Central memory CD8-positive, alpha-beta T cell (primary cell): ENCODE measurements around the gene DYRK2.

Source experiments
- ATAC-seq: fragments of 150-1000 bp; cut with Tn5 transposase; replicated peaks from 2 replicates; pipeline ENCODE4 v1.10.0; 2022; ENCODE audit warnings: mild to moderate bottlenecking, moderate FRiP score, moderate number of reproducible peaks; ENCODE audit not compliant: poor library complexity, severe bottlenecking; ENCODE audit errors: extremely low read depth
- DNase-seq, 2 donors: peaks; one replicate each; pipeline ENCODE4 v3.0.0; 2021; ENCODE audit warnings: low spot score in 2 of 2
- H3K27ac Mint-ChIP-seq: one replicate; pipeline ENCODE4 v1.8.0; 2022; ENCODE audit warnings: low read depth, mild to moderate bottlenecking, moderate library complexity, mixed read lengths
- H3K27me3 Mint-ChIP-seq: one replicate; pipeline ENCODE4 v1.8.0; 2022; ENCODE audit warnings: mixed read lengths
- H3K36me3 Mint-ChIP-seq: one replicate; pipeline ENCODE4 v1.8.0; 2022; ENCODE audit warnings: mild to moderate bottlenecking, moderate library complexity, mixed read lengths; ENCODE audit not compliant: insufficient read depth
- H3K4me1 Mint-ChIP-seq: one replicate; pipeline ENCODE4 v1.8.0; 2022; ENCODE audit warnings: mixed read lengths
- H3K4me3 Mint-ChIP-seq: one replicate; pipeline ENCODE4 v1.8.0; 2022; ENCODE audit warnings: mild to moderate bottlenecking, moderate library complexity, mixed read lengths
- H3K9me3 Mint-ChIP-seq: one replicate; pipeline ENCODE4 v1.8.0; 2022; ENCODE audit warnings: mixed read lengths

The DYRK2 gene

DNA sequence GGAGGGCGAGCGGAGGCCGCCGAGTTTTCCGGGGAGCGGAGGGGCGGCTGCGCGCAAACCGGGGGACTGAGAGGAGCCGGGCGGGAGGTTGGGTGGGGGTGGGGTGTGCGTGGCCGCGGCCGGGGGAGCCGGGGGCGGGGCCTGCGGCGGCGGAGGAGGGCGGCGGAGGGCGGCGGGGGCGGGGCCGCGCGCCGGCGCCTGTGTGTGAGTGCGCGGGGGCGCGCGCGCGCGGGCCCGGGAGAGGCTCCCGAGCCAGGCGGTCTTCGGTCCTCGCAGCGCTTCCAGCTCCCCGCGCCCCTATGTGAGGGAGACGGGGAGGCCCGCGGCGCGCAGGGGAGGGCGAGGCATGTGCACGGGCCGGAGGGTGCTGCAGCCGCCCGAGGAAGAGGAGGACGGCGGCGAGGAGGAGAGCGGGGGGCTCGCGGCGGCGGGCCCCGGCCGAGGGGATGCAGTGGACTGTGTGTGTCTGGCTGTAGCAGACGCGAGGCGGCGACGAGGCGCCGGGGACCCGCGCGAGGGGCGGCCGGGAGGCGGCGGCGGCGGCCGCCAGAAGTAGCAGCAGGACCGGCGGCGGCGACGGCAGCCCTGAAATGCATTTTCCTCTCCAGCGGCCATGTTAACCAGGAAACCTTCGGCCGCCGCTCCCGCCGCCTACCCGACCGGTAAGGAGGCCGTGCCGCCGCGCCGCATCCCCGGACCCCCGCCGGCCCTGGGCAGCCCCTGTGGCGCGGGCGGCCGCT lies at the start of gene DYRK2:
Gene DYRK2 (plus strand): TSS at position 225 of the 740 bp plus-strand sequence. CDS start 389 bp downstream, at position 614.
- Mint-ChIP-seq H3K27me3 (no peaks in the 10 kb centered on the region), H3K9me3 (no peaks in the 10 kb centered on the region), H3K4me3 (peak within 1 kb of the TSS; percentile 96), H3K27ac (peak within 1 kb of the TSS; percentile 98), H3K4me1 (peaks cover 46% of the 10 kb centered on the region), H3K36me3 (peaks cover 39% of the 10 kb centered on the region)
- peak in 1 of 2 donors; percentile 58 for DNase-seq
- ATAC-seq, result peak; percentile 48

DNA sequence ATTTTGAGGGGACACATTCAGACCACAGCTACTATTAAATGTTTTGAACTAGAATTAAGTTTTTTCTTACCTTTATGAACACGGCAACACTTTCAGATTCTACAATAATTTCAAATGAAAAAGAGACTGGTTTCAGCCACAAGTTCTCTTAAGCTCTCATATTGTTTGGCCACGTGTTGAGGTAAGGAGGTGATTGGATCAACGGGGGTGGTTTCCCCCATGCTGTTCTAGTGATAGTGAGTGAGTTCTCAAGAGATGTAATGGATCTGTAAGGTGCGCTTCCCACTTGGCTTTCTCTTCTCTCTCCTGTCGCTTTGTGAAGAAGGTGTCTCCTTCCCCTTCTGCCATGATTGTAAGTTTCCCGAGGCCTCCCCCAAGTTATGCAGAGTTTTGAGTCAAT lies 48.9 kb upstream of the DYRK2 start:
- Mint-ChIP-seq H3K4me1 (peaks cover 5% of the 10 kb centered on the region), H3K9me3 (peaks cover 6% of the 10 kb centered on the region), H3K4me3 (no peak overlapping the region), H3K27me3 (no peaks in the 10 kb centered on the region), H3K36me3 (no peaks in the 10 kb centered on the region), H3K27ac (no peak overlapping the region)
- no peak for ATAC-seq
- DNase-seq, result no peak

DNA sequence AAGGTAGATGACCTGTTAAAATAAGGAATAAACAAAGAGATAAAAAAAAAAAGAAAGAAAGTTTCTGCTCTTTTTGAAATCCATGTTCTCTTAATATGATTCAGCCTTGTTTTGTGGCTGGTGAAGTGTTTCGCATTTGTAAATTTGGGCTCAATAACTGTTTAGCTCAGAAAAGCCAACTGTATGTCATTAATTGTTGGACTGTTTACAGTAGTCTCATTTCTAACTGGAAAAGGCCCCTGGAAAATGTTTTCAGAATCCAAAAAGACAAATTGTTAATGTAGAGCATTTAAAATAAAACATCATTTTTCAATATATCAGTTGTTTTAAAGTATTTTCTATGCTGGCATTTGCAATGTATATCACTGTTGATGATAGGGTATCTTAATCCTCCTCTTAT lies 47.4 kb upstream of the DYRK2 start:
- Mint-ChIP-seq H3K4me1 (peaks cover 5% of the 10 kb centered on the region), H3K36me3 (no peaks in the 10 kb centered on the region), H3K27me3 (no peaks in the 10 kb centered on the region), H3K27ac (no peak overlapping the region), H3K9me3 (peaks cover 6% of the 10 kb centered on the region), H3K4me3 (no peak overlapping the region)
- DNase-seq (no peak), ATAC-seq (no peak)

DNA sequence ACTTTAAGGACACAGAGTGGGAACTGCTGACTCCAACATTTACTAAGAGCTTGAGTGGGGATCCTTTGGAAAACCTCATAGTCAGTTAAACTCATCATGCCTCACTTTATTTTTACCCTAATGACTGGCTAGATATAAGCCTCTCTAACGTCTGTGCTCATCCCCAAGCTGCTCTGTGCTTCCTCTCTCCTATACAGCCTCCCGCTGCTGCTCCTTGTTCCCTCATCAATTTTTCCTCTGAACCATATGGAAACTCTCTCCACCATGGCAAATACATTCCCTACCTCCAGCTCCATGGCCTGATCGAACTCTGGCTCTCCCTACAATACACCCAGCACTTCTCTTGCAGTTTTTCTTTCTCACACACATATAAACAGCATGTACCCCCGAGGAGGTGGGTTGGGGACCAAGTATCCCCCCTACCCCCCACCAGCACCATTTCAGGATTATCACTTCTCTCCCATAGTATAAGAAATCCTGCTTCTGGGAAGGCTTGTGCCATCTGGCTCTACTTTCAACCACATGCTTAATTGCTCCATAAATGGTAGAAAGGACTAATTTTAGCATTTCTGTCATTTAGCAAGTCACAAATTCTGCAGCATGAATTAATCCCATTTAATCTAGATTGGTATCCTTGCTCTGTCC lies 39.2 kb upstream of the DYRK2 start:
- no peaks in the 10 kb centered on the region for H3K27me3 Mint-ChIP-seq
- no peak for ATAC-seq
- H3K9me3 Mint-ChIP-seq, result no peaks in the 10 kb centered on the region
- no peaks in the 10 kb centered on the region for H3K4me1 Mint-ChIP-seq
- H3K4me3 Mint-ChIP-seq, result no peak overlapping the region
- no peak overlapping the region for H3K27ac Mint-ChIP-seq
- no peaks in the 10 kb centered on the region for H3K36me3 Mint-ChIP-seq
- no peak for DNase-seq

DNA sequence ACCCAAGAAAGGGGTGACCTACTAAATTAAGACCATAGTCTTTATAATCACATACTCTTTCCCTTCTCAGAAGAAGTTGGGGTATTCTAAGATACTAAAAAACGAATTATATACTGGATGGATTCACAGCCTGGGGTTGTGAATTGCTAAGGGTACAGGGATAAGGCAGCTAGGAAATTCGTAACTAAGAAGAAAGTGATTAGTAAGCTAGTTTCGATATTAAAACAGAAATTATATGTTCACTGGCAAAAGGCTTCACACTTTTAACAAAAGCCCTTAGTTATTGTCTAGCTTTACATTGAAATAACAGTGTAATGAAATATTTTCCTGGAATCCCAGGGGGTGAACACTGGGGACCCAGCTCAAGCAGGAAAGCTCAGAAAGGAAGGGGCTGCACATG lies 35.5 kb upstream of the DYRK2 start:
- ATAC-seq (no peak), DNase-seq (no peak)
- no peak overlapping the region for H3K4me3 Mint-ChIP-seq
- H3K4me1 Mint-ChIP-seq, result peaks cover 4% of the 10 kb centered on the region
- H3K9me3 Mint-ChIP-seq, result no peaks in the 10 kb centered on the region
- no peaks in the 10 kb centered on the region for H3K27me3 Mint-ChIP-seq
- H3K36me3 Mint-ChIP-seq, result no peaks in the 10 kb centered on the region
- H3K27ac Mint-ChIP-seq, result no peak overlapping the region

DNA sequence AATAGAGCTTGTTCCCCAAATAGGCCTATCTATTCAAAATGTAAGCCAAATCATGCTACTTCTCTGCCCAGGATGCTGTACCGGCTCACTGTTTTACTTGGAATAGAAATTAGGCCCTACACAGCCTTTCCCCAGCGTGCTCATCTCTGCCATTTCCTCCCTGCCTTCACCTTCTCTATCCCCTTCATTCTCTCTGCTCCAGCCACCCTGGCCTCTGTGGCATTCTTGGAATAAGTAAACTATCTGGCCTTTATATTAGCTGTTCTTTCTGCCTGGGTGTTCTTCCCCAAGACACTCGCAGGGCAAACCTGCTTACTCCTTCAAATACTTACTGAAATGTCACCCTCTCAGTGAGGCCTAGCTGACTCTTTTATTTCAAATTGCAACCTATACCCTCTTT lies 30.9 kb upstream of the DYRK2 start:
- Mint-ChIP-seq H3K4me3 (no peak overlapping the region), H3K4me1 (peaks cover 4% of the 10 kb centered on the region), H3K27me3 (no peaks in the 10 kb centered on the region), H3K36me3 (no peaks in the 10 kb centered on the region), H3K9me3 (no peaks in the 10 kb centered on the region), H3K27ac (no peak overlapping the region)
- ATAC-seq (no peak), DNase-seq (no peak)

DNA sequence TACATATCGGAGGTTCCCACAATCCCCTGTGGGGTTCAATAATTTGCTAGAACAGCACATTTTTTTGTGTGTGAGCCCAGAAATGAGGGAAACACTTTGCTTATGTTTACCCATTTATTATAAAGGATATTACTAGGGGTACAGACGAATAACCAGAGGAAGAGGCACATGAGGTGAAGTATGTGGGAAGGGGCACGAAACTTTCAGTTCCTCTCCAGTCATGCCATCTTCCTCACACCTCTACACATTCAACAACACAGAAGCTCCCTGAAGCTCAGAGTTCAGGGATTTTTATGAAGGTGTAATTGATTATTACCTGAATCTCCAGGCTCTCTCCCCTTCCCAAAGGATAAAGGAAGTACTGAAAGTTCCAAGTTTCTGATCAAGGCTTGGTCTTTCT lies 30.2 kb upstream of the DYRK2 start:
- no peaks in the 10 kb centered on the region for H3K36me3 Mint-ChIP-seq
- peaks cover 4% of the 10 kb centered on the region for H3K4me1 Mint-ChIP-seq
- no peaks in the 10 kb centered on the region for H3K9me3 Mint-ChIP-seq
- no peak overlapping the region for H3K4me3 Mint-ChIP-seq
- H3K27me3 Mint-ChIP-seq, result no peaks in the 10 kb centered on the region
- ATAC-seq (no peak), DNase-seq (no peak)
- H3K27ac Mint-ChIP-seq, result no peak overlapping the region

DNA sequence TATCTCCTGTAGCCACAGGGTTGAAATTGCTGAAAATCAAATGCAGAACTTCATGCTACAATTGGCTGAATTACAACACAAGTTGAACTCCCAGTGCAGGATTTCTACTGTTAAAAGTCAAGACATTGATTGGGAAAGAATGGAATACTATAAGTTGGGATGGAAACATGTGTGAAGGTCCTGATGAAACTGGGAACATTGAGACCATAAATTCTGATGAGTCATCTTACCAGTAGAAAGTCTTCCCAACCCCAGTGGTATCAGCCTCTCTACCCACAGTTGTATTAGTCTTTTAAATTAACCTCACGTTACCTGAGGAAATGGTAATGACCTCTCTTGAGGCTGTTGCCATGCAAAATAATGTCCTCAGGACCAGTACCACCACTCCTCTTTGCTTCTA lies 27.4 kb upstream of the DYRK2 start:
- no peak for DNase-seq
- Mint-ChIP-seq H3K4me3 (no peak overlapping the region), H3K27ac (no peak overlapping the region), H3K9me3 (no peaks in the 10 kb centered on the region), H3K4me1 (peaks cover 10% of the 10 kb centered on the region), H3K36me3 (no peaks in the 10 kb centered on the region), H3K27me3 (no peaks in the 10 kb centered on the region)
- no peak for ATAC-seq

DNA sequence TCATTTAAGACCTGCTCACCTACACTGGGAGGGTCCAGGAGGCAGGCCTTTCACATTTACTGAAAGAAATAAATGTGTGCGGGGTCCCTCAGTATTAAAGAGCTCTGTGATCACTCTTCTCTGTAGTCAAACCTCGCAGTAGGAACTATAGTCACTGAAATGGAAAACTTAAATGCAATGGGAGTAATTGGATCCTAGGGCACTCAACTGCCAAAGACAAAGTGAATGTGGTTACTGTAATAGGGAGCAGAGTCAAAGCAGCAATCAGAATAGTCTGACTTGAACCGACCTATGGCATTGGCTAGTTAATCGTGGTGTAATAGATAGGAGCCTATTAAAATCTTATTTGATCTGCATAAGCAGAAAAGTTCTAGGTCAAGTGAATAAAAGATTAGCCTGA lies 26.6 kb upstream of the DYRK2 start:
- H3K27ac Mint-ChIP-seq, result no peak overlapping the region
- H3K4me1 Mint-ChIP-seq, result peaks cover 15% of the 10 kb centered on the region
- no peak overlapping the region for H3K4me3 Mint-ChIP-seq
- no peak for ATAC-seq
- H3K36me3 Mint-ChIP-seq, result no peaks in the 10 kb centered on the region
- no peaks in the 10 kb centered on the region for H3K9me3 Mint-ChIP-seq
- no peaks in the 10 kb centered on the region for H3K27me3 Mint-ChIP-seq
- no peak for DNase-seq

DNA sequence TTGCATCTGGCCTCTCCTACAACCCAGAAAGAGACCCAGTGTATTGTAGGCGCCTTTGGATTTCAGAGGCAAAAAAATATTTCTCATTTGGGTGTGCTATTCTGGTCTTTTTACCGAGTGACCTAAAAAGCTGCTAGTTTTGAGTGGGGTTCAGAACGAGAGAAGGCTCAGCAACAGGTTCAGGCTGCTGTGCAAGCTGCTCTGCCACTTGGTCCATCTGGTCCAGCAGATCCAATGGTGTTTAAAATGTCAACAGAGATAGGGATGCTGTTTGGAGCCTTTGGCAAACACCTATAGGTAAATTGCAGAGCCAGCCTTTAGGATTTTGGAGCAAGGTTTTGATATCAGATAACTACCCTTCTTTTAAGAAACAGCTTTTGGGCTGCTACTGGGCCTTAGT lies 25.3 kb upstream of the DYRK2 start:
- no peak for DNase-seq
- peaks cover 18% of the 10 kb centered on the region for H3K4me1 Mint-ChIP-seq
- no peaks in the 10 kb centered on the region for H3K36me3 Mint-ChIP-seq
- no peaks in the 10 kb centered on the region for H3K27me3 Mint-ChIP-seq
- no peaks in the 10 kb centered on the region for H3K9me3 Mint-ChIP-seq
- H3K27ac Mint-ChIP-seq, result no peak overlapping the region
- no peak overlapping the region for H3K4me3 Mint-ChIP-seq
- ATAC-seq, result no peak

DNA sequence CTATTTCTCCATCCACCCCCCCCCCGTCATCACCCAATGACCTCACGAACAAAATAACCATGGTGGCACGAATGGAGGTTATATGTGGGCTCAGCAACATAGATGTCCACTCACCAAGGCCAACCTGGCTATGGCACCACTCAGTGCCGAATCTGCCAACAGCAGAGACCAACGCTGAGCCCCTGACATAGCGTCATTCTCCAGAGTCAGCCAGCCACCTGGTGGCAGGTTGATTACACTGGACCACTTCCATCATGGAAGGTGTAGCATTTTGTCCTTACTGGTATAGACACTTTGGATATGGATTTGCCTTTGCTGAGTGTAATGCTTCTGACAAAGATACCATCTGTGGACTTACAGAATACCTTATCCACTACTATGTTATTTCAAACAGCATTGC lies 24.2 kb upstream of the DYRK2 start:
- Mint-ChIP-seq H3K27ac (no peak overlapping the region), H3K4me3 (no peak overlapping the region), H3K4me1 (peaks cover 29% of the 10 kb centered on the region), H3K36me3 (no peaks in the 10 kb centered on the region), H3K27me3 (no peaks in the 10 kb centered on the region), H3K9me3 (peaks cover 3% of the 10 kb centered on the region)
- ATAC-seq (no peak), DNase-seq (no peak)

DNA sequence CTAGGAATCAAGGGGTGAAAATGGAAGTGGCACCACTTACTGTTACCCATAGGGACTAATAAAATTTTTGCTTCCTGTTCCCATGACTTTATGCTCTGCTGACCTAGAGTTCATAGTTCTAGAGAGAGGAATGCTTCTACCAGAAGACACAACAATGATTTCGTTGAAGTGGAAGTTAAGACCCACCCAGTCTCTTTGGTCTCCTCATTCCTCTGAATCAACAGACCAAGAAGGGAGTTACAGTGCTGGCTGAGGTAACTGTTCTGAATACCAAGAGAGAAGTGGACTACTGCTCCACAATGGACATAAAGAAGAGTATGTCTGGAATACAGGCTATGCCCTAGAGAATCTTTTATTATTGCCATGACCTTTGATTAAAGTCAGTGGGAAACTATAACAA lies 23.5 kb upstream of the DYRK2 start:
- peaks cover 6% of the 10 kb centered on the region for H3K9me3 Mint-ChIP-seq
- no peak for ATAC-seq
- H3K4me1 Mint-ChIP-seq, result peaks cover 35% of the 10 kb centered on the region
- H3K27ac Mint-ChIP-seq, result peak overlapping the region; percentile 66
- no peak for DNase-seq
- no peak overlapping the region for H3K4me3 Mint-ChIP-seq
- H3K27me3 Mint-ChIP-seq, result no peaks in the 10 kb centered on the region
- H3K36me3 Mint-ChIP-seq, result no peaks in the 10 kb centered on the region

DNA sequence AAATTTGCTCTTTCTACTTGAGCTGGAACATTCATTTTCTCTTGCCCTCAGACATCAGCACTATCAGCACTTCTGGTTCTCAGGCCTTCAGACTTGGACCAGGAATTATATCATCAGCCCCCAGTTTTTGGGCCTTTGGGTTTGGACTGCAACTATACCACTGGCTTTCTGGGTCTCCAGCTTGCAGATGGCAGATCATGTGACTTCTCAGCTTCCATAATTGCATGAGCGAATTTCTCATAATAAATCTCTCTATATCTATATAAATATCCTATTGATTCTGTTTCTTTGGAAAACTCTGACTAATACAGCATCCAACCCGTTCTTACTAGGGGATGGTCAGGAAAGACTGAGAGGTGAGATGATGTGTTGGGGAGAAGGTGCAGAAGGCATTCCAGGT lies 22.4 kb upstream of the DYRK2 start:
- peaks cover 6% of the 10 kb centered on the region for H3K9me3 Mint-ChIP-seq
- ATAC-seq (no peak), DNase-seq (no peak)
- H3K36me3 Mint-ChIP-seq, result peaks cover 7% of the 10 kb centered on the region
- peak overlapping the region; percentile 66 for H3K27ac Mint-ChIP-seq
- no peaks in the 10 kb centered on the region for H3K27me3 Mint-ChIP-seq
- H3K4me3 Mint-ChIP-seq, result no peak overlapping the region
- peaks cover 45% of the 10 kb centered on the region for H3K4me1 Mint-ChIP-seq
